ENCODE data around the gene ADRB1. TPM values are rescaled to one million over a fixed set of nuclear protein-coding genes. Genes with fewer than 3 reads are reported as not detected.

ADRB1 gene
- total and polyA plus RNA-seq, 2 donors (not counting 3 experiments of a cell fraction or from before 2014, with no cell fraction given): 0.23 to 0.97 TPM

DNA sequence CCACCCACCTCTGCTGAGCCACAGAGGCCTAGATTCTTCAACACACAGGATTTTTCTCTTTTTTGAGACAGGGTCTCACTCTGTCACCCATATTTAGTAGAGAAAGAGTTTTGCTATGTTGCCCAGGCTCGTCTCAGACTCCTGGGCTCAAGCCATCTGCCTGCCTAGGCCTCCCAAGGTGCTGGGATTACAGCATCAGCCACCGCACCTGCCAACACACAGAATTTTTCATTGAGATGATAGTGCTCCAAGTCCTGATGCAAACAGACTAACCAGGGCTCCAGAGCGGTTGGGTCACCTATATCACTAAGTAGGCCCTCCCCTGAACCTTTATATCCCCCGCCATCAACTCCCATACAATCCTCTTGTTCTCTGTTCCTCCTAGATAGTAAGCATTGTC lies 24.4 kb upstream of the ADRB1 start:
- intact Hi-C loops (cut with micrococcal nuclease): no loop called here
- Histone ChIP-seq H3K9me1 (replicated peaks; ENCODE audit: control insufficient read depth, extremely low read depth, insufficient read depth, low read length) (no peaks in the 10 kb centered on the region), H4K20me1 (replicated peaks; ENCODE audit: control insufficient read depth, extremely low read depth, insufficient read depth, low read length) (no peaks in the 10 kb centered on the region), H3K4me3 (replicated peaks in 1 of 3; ENCODE audit: insufficient read depth in 1 of 3, low read depth in 1 of 3, low read length in 3 of 3) (no peak overlapping the region), H3K27me3 (ENCODE audit: control insufficient read depth in 2 of 2, insufficient read depth in 2 of 2, low read length in 2 of 2) (no peaks in the 10 kb centered on the region), H3K9ac (replicated peaks; ENCODE audit: extremely low read depth, insufficient read depth, low read length) (no peak overlapping the region), H3K36me3 (ENCODE audit: control insufficient read depth in 2 of 2, extremely low read depth in 1 of 2, insufficient read depth in 2 of 2, low read length in 2 of 2) (no peaks in the 10 kb centered on the region), H3K9me3 (replicated peaks; ENCODE audit: control insufficient read depth, insufficient read depth, low read length) (no peaks in the 10 kb centered on the region), H3K79me2 (ENCODE audit: control insufficient read depth, insufficient read depth, low read length) (no peaks in the 10 kb centered on the region), H3K4me2 (ENCODE audit: insufficient read depth, low read length) (no peak overlapping the region), H2AFZ (ENCODE audit: low read depth, low read length) (no peak overlapping the region), H3K4me1 (ENCODE audit: control insufficient read depth, extremely low read depth, insufficient read depth, low read length) (peaks cover 3% of the 10 kb centered on the region), H3K27ac (ENCODE audit: insufficient read depth, low read depth, low read length) (no peak overlapping the region)
- CTCF ChIA-PET: no interaction called here
- dilution Hi-C loops (cut with MboI; ENCODE audit: extremely low pct_ligation_motif_present, low sequenced_read_pairs): no loop called here
- FAIRE-seq (no peak), DNase-seq (ENCODE audit: low read depth, low spot score) (no peak)
- no TSS peak for BruUV-seq (replicated peaks)
- no peak for TF ChIP-seq POLR2A (IDR thresholded peaks at IDR 0.05; ENCODE audit: low read depth, low read length)
- POLR2A ChIA-PET: no interaction called here

DNA sequence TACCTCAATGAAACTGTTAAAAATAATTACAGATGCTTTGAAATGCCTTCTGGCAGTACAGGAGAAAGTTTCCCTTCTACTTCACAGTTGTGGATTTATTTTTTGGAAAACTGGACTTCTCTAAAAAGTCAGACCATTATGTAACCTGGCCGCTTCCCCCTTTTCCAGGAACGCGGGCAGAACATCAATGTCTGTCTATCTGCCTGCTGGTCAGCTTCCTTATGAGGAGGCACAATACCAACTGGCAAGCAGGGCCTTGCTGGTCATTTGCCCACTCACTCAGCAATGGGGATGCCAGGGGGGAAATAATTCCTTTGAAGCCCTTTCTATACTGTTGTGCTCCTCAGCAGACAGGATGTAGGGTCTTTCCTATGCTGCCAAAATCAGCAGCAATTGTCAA lies 22.5 kb upstream of the ADRB1 start:
- Histone ChIP-seq H3K9me3 (replicated peaks; ENCODE audit: control insufficient read depth, insufficient read depth, low read length) (no peaks in the 10 kb centered on the region), H3K4me3 (replicated peaks in 1 of 3; ENCODE audit: insufficient read depth in 1 of 3, low read depth in 1 of 3, low read length in 3 of 3) (no peak overlapping the region), H4K20me1 (replicated peaks; ENCODE audit: control insufficient read depth, extremely low read depth, insufficient read depth, low read length) (no peaks in the 10 kb centered on the region), H3K27me3 (ENCODE audit: control insufficient read depth in 2 of 2, insufficient read depth in 2 of 2, low read length in 2 of 2) (no peaks in the 10 kb centered on the region), H3K9me1 (replicated peaks; ENCODE audit: control insufficient read depth, extremely low read depth, insufficient read depth, low read length) (no peaks in the 10 kb centered on the region), H2AFZ (ENCODE audit: low read depth, low read length) (no peak overlapping the region), H3K4me1 (ENCODE audit: control insufficient read depth, extremely low read depth, insufficient read depth, low read length) (peaks cover 17% of the 10 kb centered on the region), H3K27ac (ENCODE audit: insufficient read depth, low read depth, low read length) (no peak overlapping the region), H3K36me3 (ENCODE audit: control insufficient read depth in 2 of 2, extremely low read depth in 1 of 2, insufficient read depth in 2 of 2, low read length in 2 of 2) (no peaks in the 10 kb centered on the region), H3K79me2 (ENCODE audit: control insufficient read depth, insufficient read depth, low read length) (no peaks in the 10 kb centered on the region), H3K4me2 (ENCODE audit: insufficient read depth, low read length) (no peak overlapping the region), H3K9ac (replicated peaks; ENCODE audit: extremely low read depth, insufficient read depth, low read length) (no peak overlapping the region)
- DNase-seq (ENCODE audit: low read depth, low spot score) (peak; percentile 38), FAIRE-seq (peak; percentile 12)
- dilution Hi-C loops (cut with MboI; ENCODE audit: extremely low pct_ligation_motif_present, low sequenced_read_pairs) (no loop called here), intact Hi-C loops (cut with micrococcal nuclease) (no loop called here)
- POLR2A ChIA-PET: no interaction called here
- TF ChIP-seq GATA2 (IDR thresholded peaks at IDR 0.05; ENCODE audit: insufficient read depth, insufficient read length, low read depth, low read length) (no peak), POLR2AphosphoS5 (IDR thresholded peaks at IDR 0.05; ENCODE audit: insufficient read depth, low read depth, low read length) (no peak), MYC (IDR thresholded peaks at IDR 0.05; ENCODE audit: low read depth, low read length) (no peak), JUN (IDR thresholded peaks at IDR 0.05; ENCODE audit: borderline replicate concordance, insufficient read depth, insufficient read length, low read depth) (no peak), FOS (IDR thresholded peaks at IDR 0.05; ENCODE audit: borderline replicate concordance, insufficient read depth, low read length) (no peak), EZH2 (IDR thresholded peaks at IDR 0.05; ENCODE audit: borderline replicate concordance, low read depth, low read length, severe bottlenecking) (no peak), POLR2A (IDR thresholded peaks at IDR 0.05; ENCODE audit: low read depth, low read length) (no peak)
- TF ChIP-seq, protein P1, sequence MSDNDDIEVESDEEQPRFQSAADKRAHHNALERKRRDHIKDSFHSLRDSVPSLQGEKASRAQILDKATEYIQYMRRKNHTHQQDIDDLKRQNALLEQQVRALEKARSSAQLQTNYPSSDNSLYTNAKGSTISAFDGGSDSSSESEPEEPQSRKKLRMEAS (IDR thresholded peaks at IDR 0.05; ENCODE audit: insufficient read depth, insufficient read length): no peak
- TF ChIP-seq, protein P2, sequence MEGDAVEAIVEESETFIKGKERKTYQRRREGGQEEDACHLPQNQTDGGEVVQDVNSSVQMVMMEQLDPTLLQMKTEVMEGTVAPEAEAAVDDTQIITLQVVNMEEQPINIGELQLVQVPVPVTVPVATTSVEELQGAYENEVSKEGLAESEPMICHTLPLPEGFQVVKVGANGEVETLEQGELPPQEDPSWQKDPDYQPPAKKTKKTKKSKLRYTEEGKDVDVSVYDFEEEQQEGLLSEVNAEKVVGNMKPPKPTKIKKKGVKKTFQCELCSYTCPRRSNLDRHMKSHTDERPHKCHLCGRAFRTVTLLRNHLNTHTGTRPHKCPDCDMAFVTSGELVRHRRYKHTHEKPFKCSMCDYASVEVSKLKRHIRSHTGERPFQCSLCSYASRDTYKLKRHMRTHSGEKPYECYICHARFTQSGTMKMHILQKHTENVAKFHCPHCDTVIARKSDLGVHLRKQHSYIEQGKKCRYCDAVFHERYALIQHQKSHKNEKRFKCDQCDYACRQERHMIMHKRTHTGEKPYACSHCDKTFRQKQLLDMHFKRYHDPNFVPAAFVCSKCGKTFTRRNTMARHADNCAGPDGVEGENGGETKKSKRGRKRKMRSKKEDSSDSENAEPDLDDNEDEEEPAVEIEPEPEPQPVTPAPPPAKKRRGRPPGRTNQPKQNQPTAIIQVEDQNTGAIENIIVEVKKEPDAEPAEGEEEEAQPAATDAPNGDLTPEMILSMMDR (IDR thresholded peaks at IDR 0.05; ENCODE audit: extremely low read depth in 1 of 2, insufficient read depth in 1 of 2, low read depth in 1 of 2, low read length in 2 of 2): no peak
- CTCF ChIA-PET: no interaction called here
- BruUV-seq (replicated peaks): no TSS peak

Measured in endothelial cell of umbilical vein (primary cell).